ACC112 (cell line): Measurements from ENCODE around the gene KRTAP10-10.

Experiments used
- H2AFZ ChIP-seq: fragments of 200-600 bp; sonication (generic); one replicate; pipeline ENCODE4 v1.6.0; 2017; ENCODE audit warnings: antibody characterized with exemption, low read length; ENCODE audit not compliant: unreplicated experiment
- H3K27ac ChIP-seq: fragments of 200-600 bp; sonication (generic); 2 replicates; pipeline ENCODE4 v1.5.1; 2014; ENCODE audit warnings: low read depth, mild to moderate bottlenecking, antibody characterized with exemption, low read length, moderate library complexity
- H3K27me3 ChIP-seq: fragments of 200-600 bp; sonication (generic); 2 replicates; pipeline ENCODE4 v1.6.1; 2014; ENCODE audit warnings: mild to moderate bottlenecking, antibody characterized with exemption, low read length, moderate library complexity, mixed read lengths; ENCODE audit not compliant: insufficient read depth
- H3K36me3 ChIP-seq: fragments of 200-600 bp; sonication (generic); 2 replicates; pipeline ENCODE4 v1.6.1; 2016; ENCODE audit warnings: mild to moderate bottlenecking, antibody characterized with exemption, low read length, moderate library complexity, mixed read lengths; ENCODE audit not compliant: insufficient read depth
- H3K4me1 ChIP-seq: fragments of 200-600 bp; sonication (generic); one replicate; pipeline ENCODE4 v1.6.1; 2016; ENCODE audit warnings: low read length, mixed read lengths; ENCODE audit not compliant: insufficient read depth, unreplicated experiment, control insufficient read depth
- H3K4me3 ChIP-seq: fragments of 200-600 bp; sonication (generic); 2 replicates; pipeline ENCODE4 v1.5.1; 2014; ENCODE audit warnings: mild to moderate bottlenecking, low read depth, low read length
- H3K79me2 ChIP-seq: fragments of 200-600 bp; sonication (generic); one replicate; pipeline ENCODE4 v1.6.0; 2016; ENCODE audit warnings: low read length; ENCODE audit not compliant: control insufficient read depth, unreplicated experiment, insufficient read depth

Gene KRTAP10-10

DNA sequence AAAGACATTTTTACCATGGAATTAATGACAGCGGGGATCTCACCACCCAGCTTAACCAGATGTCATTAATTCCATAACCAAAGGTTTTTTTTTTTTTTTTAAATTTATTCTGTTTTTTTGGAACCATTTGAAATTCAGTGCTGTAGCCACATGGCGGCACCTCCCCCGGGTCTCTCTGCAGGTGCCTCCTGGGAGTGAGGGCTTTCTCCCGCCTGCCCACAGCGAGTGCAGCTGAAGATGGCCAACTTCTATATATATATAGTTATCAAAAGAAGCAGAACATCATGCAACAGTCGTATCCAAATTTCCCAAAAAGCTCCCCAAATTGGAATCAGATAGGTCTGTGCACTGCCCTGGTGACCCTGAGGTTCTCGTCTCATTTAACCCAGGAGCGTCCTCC is 21.7 kb upstream of the KRTAP10-10 start:
- Histone ChIP-seq H3K27me3 (peaks cover 14% of the 10 kb centered on the region; the same call in 1 of the 2 replicates), H3K4me1 (no peaks in the 10 kb centered on the region), H3K27ac (no peak overlapping the region), H3K4me3 (no peak overlapping the region), H3K79me2 (no peaks in the 10 kb centered on the region), H3K36me3 (no peaks in the 10 kb centered on the region), H2AFZ (no peak overlapping the region)

DNA sequence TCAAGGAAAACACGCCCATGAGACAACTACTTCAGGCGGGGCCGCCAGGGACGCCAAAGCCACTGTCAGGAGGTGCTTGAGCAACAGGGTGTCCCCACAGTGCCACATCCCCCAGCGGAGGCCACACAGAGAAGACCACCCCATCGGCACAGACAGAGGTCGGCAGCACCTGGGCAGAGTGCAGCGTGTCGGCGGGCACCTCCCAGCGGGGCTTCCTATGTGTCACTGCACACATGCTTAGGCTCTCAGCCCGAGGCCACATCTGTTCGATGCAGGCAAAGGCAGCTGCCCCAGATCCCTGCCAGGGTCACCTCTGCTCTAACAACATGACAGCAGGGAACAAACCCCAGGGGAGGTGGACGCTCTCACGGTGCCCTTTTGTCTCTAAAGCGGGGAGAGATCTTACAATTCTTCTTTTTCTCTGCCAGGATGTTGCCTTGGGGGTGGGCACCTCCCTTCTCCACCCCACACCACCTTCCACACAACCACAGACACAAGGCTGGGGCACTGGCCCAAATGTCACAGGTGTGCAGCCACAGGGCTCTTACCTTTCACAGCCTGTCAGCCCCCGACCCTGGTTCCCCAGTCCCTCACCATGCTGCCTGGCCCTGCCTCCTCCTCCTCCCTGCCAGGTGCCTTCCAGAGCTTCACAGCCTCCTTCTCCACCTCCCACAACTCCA is 21.1 kb upstream of the KRTAP10-10 start:
- Histone ChIP-seq H3K79me2 (no peaks in the 10 kb centered on the region), H3K27me3 (peaks cover 14% of the 10 kb centered on the region; the same call in 1 of the 2 replicates), H3K27ac (no peak overlapping the region), H3K36me3 (no peaks in the 10 kb centered on the region), H3K4me1 (no peaks in the 10 kb centered on the region), H2AFZ (no peak overlapping the region), H3K4me3 (no peak overlapping the region)

DNA sequence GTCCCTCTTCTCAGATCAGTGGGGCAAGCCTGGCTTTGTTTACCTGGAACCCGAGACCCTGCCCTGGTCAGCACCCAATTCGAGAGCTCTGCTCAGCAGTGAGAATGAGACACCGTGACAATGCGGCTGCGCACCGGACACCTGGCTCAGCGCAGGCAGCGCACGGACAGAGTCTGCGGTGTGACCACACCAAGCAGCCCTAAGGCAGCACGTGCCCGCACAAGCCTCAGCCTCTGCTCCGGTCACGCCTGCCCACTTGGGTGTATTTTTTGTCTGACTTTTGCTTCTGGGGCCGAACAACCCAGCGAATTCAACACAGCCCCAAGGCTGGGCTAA is 20.6 kb upstream of the KRTAP10-10 start:
- Histone ChIP-seq H3K36me3 (no peaks in the 10 kb centered on the region), H3K4me3 (no peak overlapping the region), H3K27me3 (peaks cover 14% of the 10 kb centered on the region; the same call in 1 of the 2 replicates), H3K4me1 (no peaks in the 10 kb centered on the region), H2AFZ (no peak overlapping the region), H3K27ac (no peak overlapping the region), H3K79me2 (no peaks in the 10 kb centered on the region)

DNA sequence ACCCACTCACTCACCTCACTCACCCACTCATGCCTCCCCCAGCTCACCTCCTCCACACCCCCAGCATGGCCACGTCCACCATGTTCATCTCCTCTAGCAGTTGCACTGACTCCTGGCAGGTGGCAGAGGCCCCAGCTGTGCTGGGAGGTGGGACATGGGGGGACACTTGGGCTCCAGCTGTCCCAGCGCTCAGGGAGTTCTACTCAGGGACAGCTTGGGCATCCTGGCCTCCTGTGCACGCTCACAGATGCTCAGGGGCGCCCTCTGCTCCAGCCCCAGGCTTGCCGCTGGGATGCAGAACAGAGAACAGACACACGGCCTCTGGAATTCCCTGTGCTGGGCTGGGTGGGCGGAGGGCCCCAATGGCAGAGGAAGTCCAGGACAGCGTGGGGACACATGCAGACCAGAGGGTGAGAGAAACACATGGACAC is 20.1 kb upstream of the KRTAP10-10 start:
- Histone ChIP-seq H3K27ac (no peak overlapping the region), H3K79me2 (no peaks in the 10 kb centered on the region), H2AFZ (no peak overlapping the region), H3K4me1 (no peaks in the 10 kb centered on the region), H3K27me3 (peaks cover 14% of the 10 kb centered on the region; the same call in 1 of the 2 replicates), H3K36me3 (no peaks in the 10 kb centered on the region), H3K4me3 (no peak overlapping the region)

DNA sequence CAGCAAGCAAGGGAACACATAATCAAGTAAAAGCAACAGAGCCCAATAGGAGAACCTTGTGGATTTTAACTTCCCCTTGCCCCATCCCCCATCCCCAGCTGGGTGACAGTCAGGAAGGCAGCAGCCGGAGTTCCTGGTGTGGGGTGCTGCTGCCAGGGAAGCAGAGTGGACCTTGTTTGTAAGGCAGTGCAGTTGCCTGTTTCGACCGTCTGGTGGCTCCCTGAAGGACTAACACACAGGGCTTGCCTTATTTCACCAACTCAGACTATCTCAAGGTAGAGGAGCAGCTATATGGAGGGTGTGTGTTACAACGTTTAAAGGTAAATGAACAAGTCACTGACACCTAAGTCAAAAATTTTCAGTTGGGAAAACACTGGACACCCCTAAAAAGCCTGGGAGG is 18.7 kb upstream of the KRTAP10-10 start:
- H3K27ac ChIP-seq: no peak overlapping the region
- H3K4me3 ChIP-seq: no peak overlapping the region
- no peaks in the 10 kb centered on the region for H3K4me1 ChIP-seq
- no peak overlapping the region for H2AFZ ChIP-seq
- peaks cover 14% of the 10 kb centered on the region; the same call in 1 of the 2 replicates for H3K27me3 ChIP-seq
- H3K36me3 ChIP-seq: no peaks in the 10 kb centered on the region
- no peaks in the 10 kb centered on the region for H3K79me2 ChIP-seq

DNA sequence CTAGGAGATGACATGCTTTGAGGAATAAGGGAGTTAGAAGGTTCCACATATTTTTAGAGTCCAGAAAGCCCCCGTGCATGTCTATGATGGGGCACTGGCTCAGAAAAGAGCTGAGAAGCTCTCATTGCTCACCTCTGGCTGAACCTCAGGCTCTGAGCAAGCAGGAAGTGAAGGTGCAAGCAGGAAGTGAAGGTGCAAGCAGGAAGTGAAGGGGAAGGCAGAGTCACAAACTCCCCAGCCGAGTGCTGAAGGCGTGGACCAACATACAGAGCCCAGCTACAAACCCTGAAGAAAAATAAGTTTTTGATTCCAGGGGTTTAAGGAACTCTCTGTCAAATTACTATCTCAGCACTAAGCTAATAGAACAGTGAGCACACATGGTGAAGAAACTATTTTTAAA is 18.2 kb upstream of the KRTAP10-10 start:
- peaks cover 14% of the 10 kb centered on the region; the same call in 1 of the 2 replicates for H3K27me3 ChIP-seq
- no peak overlapping the region for H3K27ac ChIP-seq
- no peaks in the 10 kb centered on the region for H3K79me2 ChIP-seq
- no peak overlapping the region for H2AFZ ChIP-seq
- H3K4me1 ChIP-seq: no peaks in the 10 kb centered on the region
- H3K36me3 ChIP-seq: no peaks in the 10 kb centered on the region
- no peak overlapping the region for H3K4me3 ChIP-seq

DNA sequence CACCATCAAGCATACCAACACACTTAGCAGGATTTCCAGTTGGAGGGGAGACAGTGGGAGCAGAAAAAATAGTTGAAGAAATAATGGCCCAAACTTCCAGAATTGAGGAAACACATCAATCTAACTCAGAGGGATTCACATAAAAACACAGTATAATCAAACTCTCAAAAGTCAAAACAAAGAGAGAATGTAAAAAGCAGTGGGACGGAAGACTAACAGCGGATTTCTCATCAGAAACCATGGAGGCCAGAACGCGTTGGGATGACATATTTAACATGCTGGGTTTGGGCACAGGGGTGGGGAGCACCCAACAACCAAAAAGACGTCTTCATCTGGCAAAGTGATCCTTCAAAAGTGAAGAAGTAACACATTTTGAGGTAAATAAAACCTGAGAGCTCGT is 17.3 kb upstream of the KRTAP10-10 start:
- Histone ChIP-seq H3K36me3 (no peaks in the 10 kb centered on the region), H3K27ac (no peak overlapping the region), H3K79me2 (no peaks in the 10 kb centered on the region), H3K27me3 (peaks cover 11% of the 10 kb centered on the region; the same call in 1 of the 2 replicates), H3K4me1 (no peaks in the 10 kb centered on the region), H3K4me3 (no peak overlapping the region), H2AFZ (no peak overlapping the region)

DNA sequence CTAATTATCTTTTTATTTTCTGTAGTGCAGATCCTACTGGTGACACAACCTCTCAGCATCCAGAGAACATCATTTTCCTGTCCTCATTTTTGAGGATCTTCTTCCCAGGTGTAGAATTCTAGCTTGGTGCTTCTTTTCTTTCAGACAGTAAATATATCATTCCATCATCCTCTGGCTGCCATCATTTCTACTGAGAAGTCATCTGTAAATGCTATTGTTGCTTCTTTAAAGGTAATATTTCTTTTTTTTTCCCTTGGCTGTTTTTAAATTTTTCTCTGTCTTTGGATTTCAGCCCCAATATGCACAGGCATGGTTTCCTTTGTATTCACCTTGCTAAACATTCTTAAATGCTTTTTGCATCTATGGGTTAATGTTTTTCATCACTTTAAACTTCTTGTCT is 13.6 kb upstream of the KRTAP10-10 start:
- Histone ChIP-seq H3K36me3 (no peaks in the 10 kb centered on the region), H3K79me2 (no peaks in the 10 kb centered on the region), H2AFZ (no peak overlapping the region), H3K4me3 (no peak overlapping the region), H3K4me1 (no peaks in the 10 kb centered on the region), H3K27ac (no peak overlapping the region), H3K27me3 (peaks cover 3% of the 10 kb centered on the region; the same call in 1 of the 2 replicates)

DNA sequence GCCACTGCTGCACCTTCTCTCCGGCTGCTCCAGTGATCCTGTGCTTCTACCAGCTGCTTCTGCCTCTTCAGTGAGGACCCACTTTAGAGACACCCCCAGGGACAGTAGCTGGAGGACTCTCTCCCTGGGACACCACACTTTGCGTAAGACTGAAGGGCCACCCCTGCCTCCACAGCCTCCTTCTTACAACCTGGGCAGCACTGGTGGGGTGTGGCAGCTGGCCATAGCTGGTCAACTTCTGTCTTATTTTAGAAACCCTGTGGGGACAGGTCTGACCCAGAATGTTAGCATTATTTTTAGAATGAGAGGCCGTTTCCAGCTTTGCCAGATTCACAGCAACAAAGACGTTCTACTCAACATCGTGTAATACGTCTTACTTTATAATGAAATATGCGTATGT is 11.4 kb upstream of the KRTAP10-10 start:
- H3K27me3 ChIP-seq: no peaks in the 10 kb centered on the region
- H2AFZ ChIP-seq: no peak overlapping the region
- H3K36me3 ChIP-seq: no peaks in the 10 kb centered on the region
- no peaks in the 10 kb centered on the region for H3K4me1 ChIP-seq
- H3K4me3 ChIP-seq: no peak overlapping the region
- no peaks in the 10 kb centered on the region for H3K79me2 ChIP-seq
- no peak overlapping the region for H3K27ac ChIP-seq

DNA sequence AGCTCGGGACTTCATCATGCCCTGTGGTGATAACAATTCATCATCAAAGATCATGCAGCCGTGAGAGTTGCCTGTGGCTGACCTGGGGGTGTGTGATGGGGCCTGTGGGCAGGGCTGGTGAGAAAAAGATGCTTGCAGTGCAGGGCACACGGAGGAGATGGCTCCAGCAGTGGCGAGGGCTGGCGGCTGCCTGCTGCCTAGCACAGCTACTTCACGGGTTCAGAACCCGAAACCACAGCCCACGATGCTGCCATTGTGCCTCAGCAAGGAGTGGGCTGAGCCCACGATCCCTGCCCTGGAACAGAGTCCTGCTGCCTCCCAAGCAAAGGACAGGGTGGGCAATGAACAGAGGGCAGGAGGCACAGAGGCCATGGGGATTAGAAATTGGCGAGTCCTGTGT is 10.9 kb upstream of the KRTAP10-10 start:
- H2AFZ ChIP-seq: no peak overlapping the region
- H3K36me3 ChIP-seq: no peaks in the 10 kb centered on the region
- H3K4me3 ChIP-seq: no peak overlapping the region
- H3K27me3 ChIP-seq: no peaks in the 10 kb centered on the region
- H3K79me2 ChIP-seq: no peaks in the 10 kb centered on the region
- no peaks in the 10 kb centered on the region for H3K4me1 ChIP-seq
- H3K27ac ChIP-seq: no peak overlapping the region

DNA sequence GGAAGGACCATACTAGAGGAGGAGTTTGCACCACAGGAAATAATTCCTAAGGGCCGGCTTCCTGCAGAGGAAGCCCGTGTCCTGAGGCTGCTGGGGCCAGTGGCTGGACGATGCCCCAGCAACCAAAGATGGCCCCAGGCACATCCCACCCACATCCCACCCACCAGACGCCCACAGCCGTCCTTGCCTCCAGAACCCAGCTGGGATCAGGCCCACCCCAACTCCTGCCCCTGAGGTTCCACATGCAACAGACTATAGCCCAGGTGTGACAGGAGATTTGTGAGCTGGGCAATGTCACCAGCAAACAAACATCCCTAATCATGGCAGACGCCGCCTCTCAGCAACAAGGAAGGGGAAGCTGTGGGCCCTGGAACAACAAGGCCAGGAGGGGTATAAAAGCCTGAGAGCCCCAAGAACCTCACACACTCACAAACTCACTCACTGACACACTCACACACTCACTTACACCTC is 10.4 kb upstream of the KRTAP10-10 start, which contains the start of gene KRTAP10-9:
Gene KRTAP10-9, plus strand, starts transcription at position 421 of the 471 bp plus-strand sequence. CDS start 79 bp downstream, outside the sequence.
- no peaks in the 10 kb centered on the region for H3K36me3 ChIP-seq
- no peak within 1 kb of the TSS for H3K27ac ChIP-seq
- H2AFZ ChIP-seq: no peak within 1 kb of the TSS
- no peak within 1 kb of the TSS for H3K4me3 ChIP-seq
- H3K27me3 ChIP-seq: no peaks in the 10 kb centered on the region
- H3K4me1 ChIP-seq: no peaks in the 10 kb centered on the region
- H3K79me2 ChIP-seq: no peaks in the 10 kb centered on the region
